HG03469 (cell line): ENCODE measurements around the gene TNFRSF9.

Experiments used
- ATAC-seq: cut with Tn5 transposase; IDR thresholded peaks from one replicate; pipeline ENCODE4 v1.9.1; 2021; ENCODE audit warnings: mild to moderate bottlenecking, moderate library complexity, moderate number of reproducible peaks; ENCODE audit not compliant: unreplicated experiment

TNFRSF9 gene

DNA sequence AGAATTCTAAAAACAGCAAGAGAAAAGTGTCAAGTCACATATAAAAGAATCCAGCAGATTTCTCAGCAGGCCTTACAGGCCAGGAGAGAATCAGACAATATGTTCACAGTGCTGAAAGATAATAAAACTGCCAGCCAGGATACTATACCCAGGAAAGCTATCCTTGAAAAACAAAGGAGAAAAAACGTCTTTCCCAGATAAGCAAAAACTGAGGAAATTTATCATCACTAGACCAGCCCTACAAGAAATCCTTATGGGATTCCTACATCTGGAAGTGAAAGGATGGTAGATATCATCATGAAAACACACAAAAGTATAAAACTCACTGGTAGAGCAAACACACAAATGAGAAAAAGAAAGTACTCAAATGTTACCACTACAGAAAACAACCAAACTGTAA lies 62.6 kb downstream of the TNFRSF9 start:
- no peak for ATAC-seq

DNA sequence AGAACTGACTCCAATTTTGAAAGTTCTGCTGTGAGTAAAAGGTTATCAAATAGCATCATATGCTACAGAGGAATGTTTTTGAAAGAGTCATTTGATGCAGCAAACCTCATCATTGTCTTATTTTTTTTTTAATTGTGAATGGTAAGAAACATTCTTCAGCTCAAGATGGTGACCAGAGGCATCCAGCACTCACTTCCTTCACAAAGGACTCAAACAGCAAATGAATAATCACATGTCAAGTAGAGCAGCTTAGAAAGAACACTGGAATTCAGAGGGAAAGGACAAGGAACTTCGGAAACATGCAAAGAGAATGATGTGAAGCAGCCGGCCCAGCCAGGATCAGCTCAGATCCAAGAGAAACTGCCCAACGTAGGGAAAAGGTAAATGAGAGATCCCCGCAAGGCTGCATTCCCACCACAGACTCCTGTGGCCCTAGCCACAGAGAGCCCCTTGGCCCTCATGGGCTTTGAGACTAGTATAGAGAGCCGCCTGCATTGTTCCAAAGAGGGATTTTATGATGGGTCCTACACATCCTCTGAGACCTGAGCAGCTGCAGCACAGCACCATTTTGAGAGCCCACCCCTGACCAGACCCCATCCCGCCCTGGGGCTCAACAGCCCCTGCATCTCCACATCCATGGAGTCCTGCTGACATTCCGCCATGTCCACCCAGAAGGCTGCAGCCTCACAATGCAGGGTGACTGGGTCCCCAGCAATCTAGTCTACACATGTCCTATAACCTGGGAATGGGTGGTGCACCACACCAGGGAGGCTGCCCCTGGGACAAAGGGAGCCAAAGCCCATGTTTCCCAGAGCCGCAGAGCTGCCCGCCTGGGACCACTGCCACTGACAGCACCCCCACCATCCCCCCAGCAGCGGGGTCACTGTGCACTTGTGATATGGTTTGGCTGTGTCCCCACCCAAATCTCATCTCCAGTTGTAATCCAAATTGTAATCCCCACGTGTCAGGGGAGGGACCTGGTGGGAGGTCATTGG lies 66.5 kb downstream of the TNFRSF9 start:
- ATAC-seq: no peak

DNA sequence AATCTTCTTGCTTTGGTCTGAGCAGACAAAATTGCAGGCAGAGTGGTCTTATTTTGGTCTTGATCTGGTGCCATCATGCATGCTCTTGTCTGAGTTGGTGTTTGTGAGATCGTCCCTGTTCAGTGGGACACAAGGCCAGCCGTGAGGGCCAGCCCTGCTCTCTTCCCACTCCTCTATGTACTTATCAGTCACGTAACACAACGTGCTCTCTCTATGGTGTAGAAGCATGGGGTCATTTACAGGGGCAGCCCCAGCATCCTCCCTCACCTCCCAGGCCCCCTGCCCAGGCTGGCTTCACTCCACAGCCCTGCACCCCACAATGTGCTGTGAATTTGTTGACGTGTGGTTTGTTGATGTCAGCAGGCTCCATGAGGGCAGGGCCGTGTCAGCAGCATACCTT lies 69.5 kb downstream of the TNFRSF9 start:
- ATAC-seq: no peak

DNA sequence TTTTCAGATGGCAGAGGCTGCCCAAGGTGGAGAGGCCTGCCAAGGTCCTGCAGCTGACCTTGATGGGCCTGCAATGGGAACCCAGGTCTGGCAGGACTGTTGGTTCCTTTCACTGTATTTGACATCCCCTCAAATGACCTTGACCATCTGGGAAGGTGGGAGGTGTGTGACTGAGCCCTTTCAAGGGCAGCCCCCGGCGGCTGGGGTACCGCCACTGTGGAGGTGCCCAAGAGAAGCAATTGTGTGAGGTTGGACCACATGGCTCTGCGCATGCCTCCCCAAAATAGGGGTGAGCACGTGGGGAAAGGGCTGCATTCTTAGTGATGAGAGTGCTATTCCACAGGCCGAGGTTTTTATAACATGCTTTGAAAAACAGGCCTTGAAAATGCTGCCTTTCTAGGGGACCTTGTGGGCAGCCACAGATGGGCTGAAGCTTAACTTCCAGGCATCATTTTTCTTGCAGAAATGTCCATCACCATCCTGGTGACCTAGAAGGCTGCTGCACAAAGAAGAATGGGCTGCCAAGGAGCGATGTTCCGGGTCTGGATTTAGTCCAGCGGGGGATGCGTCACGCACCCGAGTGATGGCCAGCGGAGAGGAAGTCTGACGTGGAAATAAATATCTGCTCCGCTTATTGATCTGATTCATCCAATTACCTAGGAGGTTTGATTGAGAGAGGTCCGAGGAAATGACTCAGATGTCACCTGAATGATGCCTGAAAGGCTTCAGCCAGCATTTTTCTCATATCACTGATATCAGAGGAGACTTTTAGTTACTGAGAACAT lies 71.3 kb downstream of the TNFRSF9 start:
- no peak for ATAC-seq

DNA sequence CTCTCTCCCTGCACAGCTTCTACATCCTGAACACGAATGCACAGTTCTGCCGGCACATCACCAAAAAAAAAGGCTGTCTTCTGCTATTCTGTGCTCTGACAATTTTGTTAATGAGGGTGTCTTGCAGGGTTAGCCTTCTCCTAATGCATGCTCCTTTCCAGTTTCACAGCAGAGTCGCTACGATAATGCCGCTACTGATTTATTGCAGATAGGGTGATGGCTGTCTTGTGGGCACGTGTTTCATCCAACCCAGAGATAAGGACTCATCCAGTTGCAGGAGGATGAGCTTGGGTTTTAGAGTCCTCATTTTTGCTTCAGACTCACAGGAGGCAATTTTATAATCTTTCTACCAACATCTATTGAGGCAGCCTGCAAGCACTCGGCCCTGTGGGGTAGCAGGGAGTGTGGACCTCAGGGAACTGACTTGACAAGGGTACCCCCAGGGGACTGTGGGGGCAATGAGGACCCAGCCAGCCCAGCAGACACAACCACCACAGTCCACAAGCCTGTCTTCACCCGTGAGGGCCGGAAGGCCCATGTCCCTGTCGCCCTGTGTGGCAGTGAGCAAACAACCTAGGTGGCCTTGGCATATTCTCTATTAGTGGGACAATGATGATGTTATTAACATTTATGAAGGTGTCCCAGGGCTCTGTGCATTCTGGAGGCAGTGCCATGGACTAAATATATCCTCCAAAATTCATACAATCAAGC lies 72.4 kb downstream of the TNFRSF9 start:
- ATAC-seq: no peak

DNA sequence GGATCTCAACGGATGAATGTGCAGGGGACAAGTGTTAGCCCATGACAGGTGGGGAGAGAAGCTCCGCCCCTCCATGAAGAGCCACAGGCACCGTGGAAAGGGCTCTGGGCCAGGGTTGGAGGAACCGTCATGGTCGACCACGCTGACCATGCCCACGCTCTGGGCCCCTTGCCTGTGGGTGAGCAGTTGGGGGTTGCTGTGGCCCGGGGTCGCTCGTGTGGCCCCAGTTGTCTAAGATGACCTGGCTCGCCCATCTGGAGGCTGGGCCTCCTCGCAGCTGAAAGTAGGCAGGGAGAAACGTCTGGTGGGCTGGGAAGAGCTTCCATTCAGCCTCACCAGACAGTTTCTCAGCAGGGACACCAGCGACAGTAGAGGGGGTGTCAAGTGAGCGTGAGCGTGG lies 74.7 kb downstream of the TNFRSF9 start:
- no peak for ATAC-seq
